ENCODE data around the gene PNMA8B.

Gene PNMA8B

GRCh38 chr19:46487178-46487801 is 8.4 kb downstream of the PNMA8B start:
- DNase-seq (ENCODE audit: low read depth in 2 of 2), result no peak

GRCh38 chr19:46486358-46486757 is 9.3 kb downstream of the PNMA8B start:
- no peak for DNase-seq (ENCODE audit: low read depth in 2 of 2)

- DNase-seq (ENCODE audit: low read depth in 2 of 2), result no peak
These were observed 11.0 kb downstream of the PNMA8B start for GRCh38 chr19:46484656-46485055.

GRCh38 chr19:46482631-46483030 is 13.0 kb downstream of the PNMA8B start:
- DNase-seq (ENCODE audit: low read depth in 2 of 2), result no peak

- DNase-seq (ENCODE audit: low read depth in 2 of 2), result no peak
These were observed 13.7 kb downstream of the PNMA8B start for GRCh38 chr19:46481947-46482346.

GRCh38 chr19:46481223-46481848 is 14.3 kb downstream of the PNMA8B start:
- no peak for DNase-seq (ENCODE audit: low read depth in 2 of 2)

- DNase-seq (ENCODE audit: low read depth in 2 of 2), result no peak
These were observed 15.3 kb downstream of the PNMA8B start for GRCh38 chr19:46480415-46480814.

GRCh38 chr19:46478356-46478986 is 17.2 kb downstream of the PNMA8B start:
- no peak for DNase-seq (ENCODE audit: low read depth in 2 of 2)

- no peak for DNase-seq (ENCODE audit: low read depth in 2 of 2)
These were observed 19.7 kb downstream of the PNMA8B start for GRCh38 chr19:46475986-46476385.

GRCh38 chr19:46474211-46474610 is 21.5 kb downstream of the PNMA8B start:
- no peak for DNase-seq (ENCODE audit: low read depth in 2 of 2)

- DNase-seq (ENCODE audit: low read depth in 2 of 2), result no peak
These were observed 23.1 kb downstream of the PNMA8B start for GRCh38 chr19:46472592-46472991.

- DNase-seq (ENCODE audit: low read depth in 2 of 2), result no peak
These were observed 23.7 kb downstream of the PNMA8B start for GRCh38 chr19:46471811-46472543.

- DNase-seq (ENCODE audit: low read depth in 2 of 2), result no peak
These were observed 24.4 kb downstream of the PNMA8B start, which contains the start of gene PNMA8A for GRCh38 chr19:46471116-46471733. PNMA8A (minus strand) TSS chr19:46471563; CDS start chr19:46471035, 528 bp downstream.

- no peak for DNase-seq (ENCODE audit: low read depth in 2 of 2)
These were observed 25.3 kb downstream of the PNMA8B start for GRCh38 chr19:46470376-46470775.

- DNase-seq (ENCODE audit: low read depth in 2 of 2), result no peak
These were observed 26.0 kb downstream of the PNMA8B start for GRCh38 chr19:46469541-46470185.

GRCh38 chr19:46466536-46467196 is 29.0 kb downstream of the PNMA8B start:
- DNase-seq (ENCODE audit: low read depth in 2 of 2), result no peak

- DNase-seq (ENCODE audit: low read depth in 2 of 2), result no peak
These were observed 32.2 kb downstream of the PNMA8B start for GRCh38 chr19:46463516-46463915.

GRCh38 chr19:46461537-46461936 is 34.1 kb downstream of the PNMA8B start:
- no peak for DNase-seq (ENCODE audit: low read depth in 2 of 2)

- no peak for DNase-seq (ENCODE audit: low read depth in 2 of 2)
These were observed 34.7 kb downstream of the PNMA8B start for GRCh38 chr19:46460981-46461380.

GRCh38 chr19:46460055-46460454 is 35.6 kb downstream of the PNMA8B start:
- DNase-seq (ENCODE audit: low read depth in 2 of 2), result no peak

- DNase-seq (ENCODE audit: low read depth in 2 of 2), result no peak
These were observed 38.7 kb downstream of the PNMA8B start for GRCh38 chr19:46456930-46457329.

All from stimulated activated CD4-positive, alpha-beta T cell treated with anti-CD3 and anti-CD28 coated beads, Interleukin-1b, Interleukin-23, amount 100 ng/mL, for 1 hour (primary cell).